ENCODE data around the gene IFNL1.

DNA sequence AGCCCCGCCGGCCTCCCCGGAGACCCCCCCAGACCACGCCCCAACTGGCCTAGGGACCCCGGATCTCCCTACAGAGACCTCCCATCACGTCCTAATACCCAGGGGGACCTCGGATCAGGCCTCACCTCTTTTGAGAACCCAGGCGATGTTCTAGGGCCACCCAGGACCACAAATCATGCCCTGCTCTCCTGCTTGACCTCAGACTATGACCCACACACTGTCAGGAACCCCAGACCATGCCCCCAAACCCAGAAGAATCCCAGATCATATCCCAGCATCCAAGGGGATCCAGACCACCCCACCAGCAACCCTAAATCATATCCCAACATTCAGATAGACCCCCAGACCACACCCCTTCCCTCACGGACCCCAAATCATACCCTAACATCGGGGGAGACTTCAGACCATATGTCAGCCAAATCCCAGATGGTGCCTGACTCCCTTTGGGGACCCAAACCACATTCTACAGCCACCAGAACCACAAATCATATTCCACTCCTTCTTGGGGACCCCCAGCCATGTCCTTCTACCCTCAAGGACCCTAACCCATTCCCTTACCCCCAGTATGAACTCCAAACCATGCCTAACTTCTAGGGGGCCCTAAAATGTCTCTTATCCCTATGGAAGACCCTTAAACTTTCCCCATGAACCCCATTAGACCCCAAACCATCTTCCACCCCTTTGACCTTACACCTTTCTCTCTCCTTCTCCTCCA lies 25.1 kb downstream of the IFNL1 start:
- no peak for TF ChIP-seq POLR2A (IDR thresholded peaks at IDR 0.05)
- TF ChIP-seq, protein P1, sequence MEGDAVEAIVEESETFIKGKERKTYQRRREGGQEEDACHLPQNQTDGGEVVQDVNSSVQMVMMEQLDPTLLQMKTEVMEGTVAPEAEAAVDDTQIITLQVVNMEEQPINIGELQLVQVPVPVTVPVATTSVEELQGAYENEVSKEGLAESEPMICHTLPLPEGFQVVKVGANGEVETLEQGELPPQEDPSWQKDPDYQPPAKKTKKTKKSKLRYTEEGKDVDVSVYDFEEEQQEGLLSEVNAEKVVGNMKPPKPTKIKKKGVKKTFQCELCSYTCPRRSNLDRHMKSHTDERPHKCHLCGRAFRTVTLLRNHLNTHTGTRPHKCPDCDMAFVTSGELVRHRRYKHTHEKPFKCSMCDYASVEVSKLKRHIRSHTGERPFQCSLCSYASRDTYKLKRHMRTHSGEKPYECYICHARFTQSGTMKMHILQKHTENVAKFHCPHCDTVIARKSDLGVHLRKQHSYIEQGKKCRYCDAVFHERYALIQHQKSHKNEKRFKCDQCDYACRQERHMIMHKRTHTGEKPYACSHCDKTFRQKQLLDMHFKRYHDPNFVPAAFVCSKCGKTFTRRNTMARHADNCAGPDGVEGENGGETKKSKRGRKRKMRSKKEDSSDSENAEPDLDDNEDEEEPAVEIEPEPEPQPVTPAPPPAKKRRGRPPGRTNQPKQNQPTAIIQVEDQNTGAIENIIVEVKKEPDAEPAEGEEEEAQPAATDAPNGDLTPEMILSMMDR (IDR thresholded peaks at IDR 0.05) = no peak

Data from vagina (tissue), 2 donors.